Measurements from ENCODE around the gene C16orf78. TPM values are rescaled to one million over a fixed set of nuclear protein-coding genes. Genes with fewer than 3 reads are reported as not detected.

C16orf78 gene
- total and polyA plus RNA-seq, 2 of the 4 experiments (the other 2 are of a cell fraction): not detected

Other genes with a start within 250 kb of the C16orf78 start
- gene CBLN1, start 92.0 kb upstream of the C16orf78 start, total RNA-seq (2012; rRNA removed): not detected in 2 replicates
- gene CBLN1, start 92.0 kb upstream of the C16orf78 start, polyA plus RNA-seq (2012; rRNA removed): not detected in 2 replicates